Sciatic nerve (tissue), 2 donors: ENCODE results near the gene BEND3. TPM values are rescaled to one million over a fixed set of nuclear protein-coding genes. Genes with fewer than 3 reads are reported as not detected.
"Not testable (repeated sequence)": the region's sequence is repeated elsewhere in the genome, so short reads cannot be mapped to it uniquely, and the experiment has no call there.

Experiments used
- ATAC-seq: fragments of 200-7000 bp; cut with Tn5 transposase; one replicate; pipeline ENCODE4 v1.9.1; 2020; ENCODE audit warnings: mild to moderate bottlenecking, moderate library complexity
- DNase-seq: peaks from one replicate; pipeline ENCODE4 v3.0.0-alpha.2; 2020; ENCODE audit warnings: low spot score
- intact Hi-C: fragments of 100-400 bp; cut with DNase I; formaldehyde crosslinking; loops from one replicate; pipeline ENCODE4 v1.14.2; 2022
- total RNA-seq: library from RNA; stranded (reverse); fragmentation: NEBNext Ultra II Directional; extraction: Animal tissue kit (Norgen Biotek cat#: 25700); gene quantifications from one replicate; pipeline ENCODE4 v1.2.1, GENCODE V29; 2021
- donor health status: DM: no; HTN: no; CAD: no.
- donor health status: DM: no; HTN: no; CAD: no.

Gene BEND3
- total RNA-seq, 1 donor from 2014 or later = 2.4 TPM

DNA sequence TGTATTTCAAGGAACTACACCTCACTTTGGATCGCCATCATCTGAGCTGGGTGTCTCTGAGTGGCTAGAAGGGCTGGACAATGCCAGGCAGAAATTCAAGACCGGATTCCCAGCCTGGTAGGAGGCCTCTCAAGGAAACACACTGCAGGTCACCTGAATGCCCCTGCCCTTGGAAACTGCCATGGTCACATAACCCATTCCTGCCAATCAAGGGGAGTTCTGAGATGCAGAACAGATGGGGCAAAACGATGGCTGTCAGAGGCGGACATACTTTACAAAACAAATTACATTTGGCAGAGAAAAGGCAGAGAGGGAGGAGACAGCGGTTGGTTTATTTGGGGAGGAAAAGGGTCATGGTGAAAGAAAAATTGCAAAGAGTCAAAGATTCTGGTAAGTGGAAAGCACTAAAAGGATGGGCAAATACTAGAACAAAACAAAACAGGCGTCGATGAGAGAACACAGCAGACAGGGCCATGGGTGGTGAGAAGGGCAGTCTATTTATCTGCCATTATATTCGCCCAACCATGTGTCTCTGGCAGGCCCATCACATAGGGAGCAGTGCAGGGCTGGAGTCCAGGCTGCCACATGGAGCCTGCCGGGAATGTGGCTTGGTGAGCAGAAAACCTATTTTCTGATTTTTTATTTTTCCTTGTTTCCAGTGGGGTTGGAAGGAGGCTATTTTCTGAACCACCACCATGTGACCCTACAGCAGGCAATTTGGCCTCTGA lies 13.5 kb downstream of the BEND3 start:
- ATAC-seq (no peak), DNase-seq (no peak)
- intact Hi-C loops = no loop called here

DNA sequence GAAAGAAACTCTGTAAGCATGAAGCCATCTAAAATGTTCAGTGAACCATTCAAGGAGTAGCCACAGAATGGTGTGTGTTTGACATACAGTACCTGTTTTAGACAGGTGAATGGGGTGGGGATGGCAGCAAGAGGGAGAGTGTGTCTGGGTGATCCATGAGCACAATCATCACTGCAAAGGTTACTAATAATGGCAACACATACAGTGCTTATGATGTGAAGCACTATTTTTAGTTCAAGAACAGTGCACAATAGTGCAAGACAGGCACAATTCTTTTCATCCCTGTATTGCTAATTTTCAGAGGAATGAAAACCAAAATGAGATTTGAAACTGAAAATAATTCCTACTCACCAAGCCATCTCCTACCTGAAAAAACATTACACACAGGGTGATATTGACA lies 14.1 kb downstream of the BEND3 start:
- DNase-seq = no peak
- intact Hi-C loops = no loop called here
- no peak for ATAC-seq

- intact Hi-C loops = no loop called here
- ATAC-seq (no peak), DNase-seq (no peak)
Measured at GRCh38 chr6:107098436-107099307, 16.6 kb downstream of the BEND3 start.

- intact Hi-C loops, ATAC-seq, DNase-seq: not testable (repeated sequence)
Measured at GRCh38 chr6:107084459-107084858, 30.9 kb downstream of the BEND3 start.

GRCh38 chr6:107083921-107084320 lies 31.4 kb downstream of the BEND3 start:
- ATAC-seq (no peak), DNase-seq (no peak)
- intact Hi-C loops = no loop called here

- intact Hi-C loops = no loop called here
- ATAC-seq = no peak
Measured at GRCh38 chr6:107083047-107083768, 32.1 kb downstream of the BEND3 start.

GRCh38 chr6:107082045-107082444 lies 33.3 kb downstream of the BEND3 start:
- intact Hi-C loops = no loop called here
- ATAC-seq (no peak), DNase-seq (no peak)

More at GRCh38 chr6:107083047-107083768, 32.1 kb downstream of the BEND3 start:
- DNase-seq = no peak

- intact Hi-C loops = no loop called here
- ATAC-seq (no peak), DNase-seq (no peak)
Measured at GRCh38 chr6:107080036-107080435, 35.3 kb downstream of the BEND3 start.

GRCh38 chr6:107079429-107079828 lies 35.9 kb downstream of the BEND3 start:
- intact Hi-C loops = no loop called here
- no peak for ATAC-seq
- DNase-seq = no peak

DNA sequence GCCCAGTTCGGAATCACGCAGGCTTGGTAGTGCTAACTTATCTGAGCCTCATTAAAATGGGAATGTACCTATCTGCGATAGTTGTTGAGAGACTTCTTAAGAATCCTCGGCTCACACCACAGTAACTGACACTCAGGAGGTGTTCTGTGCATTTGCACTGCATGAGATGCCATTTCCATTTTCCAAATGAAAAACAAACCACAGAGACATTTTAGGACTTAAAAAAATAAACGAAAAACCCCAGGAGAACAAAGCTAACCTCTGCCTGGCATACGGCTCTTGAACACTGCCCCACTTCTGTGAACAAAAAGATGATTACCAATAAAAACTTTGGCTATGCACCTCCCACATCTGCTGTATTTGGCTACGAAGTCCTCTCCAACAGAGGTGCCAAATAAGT lies 37.6 kb downstream of the BEND3 start:
- ATAC-seq (no peak), DNase-seq (no peak)
- intact Hi-C loops = no loop called here

DNA sequence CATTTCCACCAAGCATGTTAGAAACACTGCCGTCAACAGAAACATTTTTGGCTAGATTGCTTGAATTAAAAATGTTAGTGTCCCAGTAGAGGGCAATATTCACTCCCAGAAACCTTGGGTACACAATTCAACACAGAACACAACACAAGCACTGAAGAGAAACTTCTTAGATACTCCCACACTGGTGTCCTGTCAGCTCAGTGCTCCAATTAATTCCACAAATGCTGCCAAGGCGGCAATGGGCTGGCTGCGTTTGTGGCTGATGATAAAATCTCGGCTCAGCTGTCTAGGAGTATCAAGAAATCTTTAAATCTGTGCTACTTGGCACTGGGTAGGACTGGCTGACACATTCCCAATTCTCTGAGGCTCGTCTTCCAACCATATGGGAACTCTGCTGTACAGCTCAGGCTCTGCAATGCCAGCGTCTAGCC lies 39.3 kb downstream of the BEND3 start:
- ATAC-seq (no peak), DNase-seq (no peak)
- intact Hi-C loops = no loop called here

DNA sequence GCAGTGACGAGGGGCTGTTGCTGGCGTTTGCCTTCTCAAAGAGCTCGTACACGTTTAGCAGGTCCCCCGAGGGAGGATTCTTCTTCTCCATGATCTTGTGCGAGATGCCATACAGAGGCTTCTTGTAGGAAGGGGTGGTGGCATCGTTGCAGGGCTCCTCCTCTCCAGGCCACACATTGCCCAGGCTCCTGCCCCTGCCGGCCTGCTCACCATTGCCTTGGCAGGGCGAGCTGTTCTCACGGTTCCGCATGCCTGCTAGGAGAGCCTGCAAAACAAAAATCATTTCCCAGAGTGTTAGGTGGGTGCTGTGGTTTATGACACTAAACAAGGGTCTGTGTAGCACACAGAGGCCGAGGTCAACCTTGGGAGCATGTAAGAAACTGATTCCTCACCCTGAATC lies 44.6 kb downstream of the BEND3 start:
- intact Hi-C loops = no loop called here
- ATAC-seq (no peak), DNase-seq (no peak)

DNA sequence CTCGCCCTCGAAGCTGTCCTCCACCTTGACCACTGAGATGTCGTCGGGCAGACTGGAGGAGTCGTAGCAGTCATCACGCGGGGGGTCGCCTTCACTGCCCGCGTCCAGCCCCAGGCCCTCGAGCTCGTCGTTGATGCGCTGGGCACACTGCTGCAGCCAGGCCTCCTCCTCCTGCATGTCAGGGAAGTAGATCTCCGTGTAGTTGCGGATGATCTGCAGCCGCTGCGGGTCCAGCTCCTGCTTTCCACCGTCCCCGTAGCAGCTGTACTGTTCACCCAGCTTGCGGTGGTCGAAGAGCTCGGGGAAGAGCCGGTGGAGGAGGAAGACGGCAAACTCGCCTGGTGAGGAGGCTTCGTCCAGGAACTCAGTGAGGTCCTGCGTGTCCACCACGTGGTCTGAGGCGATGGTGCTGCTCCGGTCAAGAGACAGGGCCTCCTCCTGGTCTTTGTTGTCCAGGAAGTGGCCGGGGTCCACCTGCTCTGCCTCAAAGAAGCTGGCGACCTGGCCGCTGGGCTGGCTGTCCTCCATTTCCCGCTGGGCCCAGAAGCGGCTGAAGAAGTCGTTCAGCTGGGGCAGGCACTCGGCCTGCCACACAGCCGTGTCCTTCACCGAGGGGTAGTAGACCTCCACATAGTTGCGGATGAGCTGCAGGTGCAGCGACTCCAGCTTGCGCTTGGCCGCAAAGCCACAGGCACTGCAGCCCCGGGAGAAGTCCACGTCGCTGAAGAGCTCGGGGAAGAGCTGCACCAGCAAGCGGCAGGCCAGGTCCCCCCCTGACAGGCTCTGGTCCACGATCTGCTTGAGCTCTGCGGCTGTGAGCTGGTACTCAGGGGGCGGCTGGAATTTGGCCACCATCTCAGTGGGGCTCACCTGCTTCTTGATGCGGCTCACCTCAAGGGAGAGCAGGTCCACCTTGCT lies 45.4 kb downstream of the BEND3 start:
- DNase-seq (no peak), ATAC-seq (no peak)
- intact Hi-C loops = no loop called here

DNA sequence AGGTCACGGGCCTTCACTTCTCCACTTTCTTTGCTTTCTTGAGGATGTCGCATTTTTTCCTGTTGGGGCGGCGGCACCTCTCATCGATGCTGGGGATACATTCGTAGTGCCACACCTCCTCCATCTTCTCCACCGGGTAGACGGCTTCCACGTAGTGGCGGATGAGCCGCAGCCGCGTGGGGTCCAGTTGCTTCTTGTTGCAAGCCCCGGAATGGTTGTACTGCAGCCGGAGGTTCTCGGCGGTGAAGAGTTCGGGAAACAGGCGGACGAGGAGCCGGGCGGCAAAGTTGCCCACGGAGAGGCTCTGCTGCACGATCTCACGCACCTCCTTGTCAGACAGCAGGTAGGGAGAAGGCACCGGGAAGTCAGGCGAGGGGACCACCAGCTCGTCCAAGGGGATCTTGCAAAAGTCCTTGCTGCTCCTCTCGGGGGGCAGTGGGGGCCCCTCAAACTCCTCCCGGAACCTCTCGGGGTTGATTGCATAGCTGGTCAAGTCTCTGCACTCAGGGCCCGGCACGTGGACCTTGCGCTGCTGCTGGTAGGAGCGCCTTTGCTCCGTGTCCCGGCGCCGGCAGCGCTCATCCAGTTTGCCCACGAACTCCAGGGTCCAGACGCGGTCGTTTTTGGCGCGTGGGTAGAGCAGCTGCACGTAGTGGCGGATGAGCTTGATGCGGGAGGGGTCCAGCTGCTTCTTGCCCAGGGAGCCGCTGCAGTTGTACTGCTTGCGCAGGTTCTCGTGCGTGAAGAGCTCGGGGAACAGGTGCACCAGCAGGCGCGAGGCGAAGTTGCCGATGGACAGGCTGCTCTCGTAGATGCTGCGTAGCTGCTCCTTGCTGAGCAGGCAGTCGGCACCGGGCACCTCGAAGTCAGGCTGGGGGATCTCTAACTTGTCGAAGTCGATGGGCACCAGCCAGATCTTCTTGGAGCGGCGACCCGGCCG lies 46.4 kb downstream of the BEND3 start:
- no peak for ATAC-seq

GRCh38 chr6:107066697-107067659 lies 48.3 kb downstream of the BEND3 start:
- intact Hi-C loops = no loop called here
- DNase-seq = no peak
- no peak for ATAC-seq

More for the DNA sequence above, 46.4 kb downstream of the BEND3 start:
- DNase-seq = no peak
- intact Hi-C loops = no loop called here

- ATAC-seq (peak; percentile 56), DNase-seq (peak; percentile 71)
- intact Hi-C loops = no loop called here
Measured at GRCh38 chr6:107064579-107065065, 50.7 kb downstream of the BEND3 start.
